GM18861 (cell line): ENCODE measurements around the gene MAFG.
"Not testable (repeated sequence)": the region's sequence is repeated elsewhere in the genome, so short reads cannot be mapped to it uniquely, and the experiment has no call there.

Experiments
- ATAC-seq: cut with Tn5 transposase; IDR thresholded peaks from one replicate; pipeline ENCODE4 v1.9.1; 2021; ENCODE audit not compliant: unreplicated experiment

The MAFG gene

GRCh38 chr17:81958633-81959342 lies 31.3 kb upstream of the MAFG start:
- no peak for ATAC-seq

DNA sequence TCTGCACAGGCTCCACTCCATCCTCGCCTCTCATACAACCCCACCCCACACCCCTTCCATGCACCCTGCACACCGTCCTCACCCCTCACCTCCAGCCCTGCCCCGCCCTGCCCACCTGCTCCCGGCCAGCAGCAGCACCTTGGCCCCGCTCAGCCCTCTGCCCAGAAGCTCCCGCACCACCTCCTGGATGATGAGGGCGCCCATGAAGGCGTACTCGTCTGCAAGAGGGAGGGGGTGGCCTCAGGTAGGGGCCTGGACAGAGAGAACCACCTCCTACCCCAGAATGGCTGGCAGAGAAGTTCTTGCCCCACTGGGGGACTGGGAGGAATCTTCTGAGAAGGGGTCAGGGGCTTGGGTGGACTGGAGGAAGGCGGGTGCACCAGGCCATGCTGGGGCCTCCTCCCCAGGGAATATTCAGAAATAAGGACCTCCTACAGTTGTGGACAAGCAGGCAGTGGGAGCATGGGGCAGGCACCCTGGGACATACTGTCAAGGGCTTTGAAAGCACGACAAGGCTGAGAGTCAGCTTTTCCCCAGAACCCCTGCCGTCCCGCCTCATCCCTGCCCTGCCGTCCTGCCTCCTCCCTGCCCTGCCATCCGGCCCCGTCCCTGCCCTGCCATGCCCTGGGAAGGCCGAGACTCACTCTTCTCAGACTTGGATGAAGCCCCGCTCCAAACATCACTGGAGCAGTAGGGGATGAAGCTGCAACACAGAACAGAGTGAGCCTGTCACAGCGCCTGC lies 30.3 kb upstream of the MAFG start:
- no peak for ATAC-seq

DNA sequence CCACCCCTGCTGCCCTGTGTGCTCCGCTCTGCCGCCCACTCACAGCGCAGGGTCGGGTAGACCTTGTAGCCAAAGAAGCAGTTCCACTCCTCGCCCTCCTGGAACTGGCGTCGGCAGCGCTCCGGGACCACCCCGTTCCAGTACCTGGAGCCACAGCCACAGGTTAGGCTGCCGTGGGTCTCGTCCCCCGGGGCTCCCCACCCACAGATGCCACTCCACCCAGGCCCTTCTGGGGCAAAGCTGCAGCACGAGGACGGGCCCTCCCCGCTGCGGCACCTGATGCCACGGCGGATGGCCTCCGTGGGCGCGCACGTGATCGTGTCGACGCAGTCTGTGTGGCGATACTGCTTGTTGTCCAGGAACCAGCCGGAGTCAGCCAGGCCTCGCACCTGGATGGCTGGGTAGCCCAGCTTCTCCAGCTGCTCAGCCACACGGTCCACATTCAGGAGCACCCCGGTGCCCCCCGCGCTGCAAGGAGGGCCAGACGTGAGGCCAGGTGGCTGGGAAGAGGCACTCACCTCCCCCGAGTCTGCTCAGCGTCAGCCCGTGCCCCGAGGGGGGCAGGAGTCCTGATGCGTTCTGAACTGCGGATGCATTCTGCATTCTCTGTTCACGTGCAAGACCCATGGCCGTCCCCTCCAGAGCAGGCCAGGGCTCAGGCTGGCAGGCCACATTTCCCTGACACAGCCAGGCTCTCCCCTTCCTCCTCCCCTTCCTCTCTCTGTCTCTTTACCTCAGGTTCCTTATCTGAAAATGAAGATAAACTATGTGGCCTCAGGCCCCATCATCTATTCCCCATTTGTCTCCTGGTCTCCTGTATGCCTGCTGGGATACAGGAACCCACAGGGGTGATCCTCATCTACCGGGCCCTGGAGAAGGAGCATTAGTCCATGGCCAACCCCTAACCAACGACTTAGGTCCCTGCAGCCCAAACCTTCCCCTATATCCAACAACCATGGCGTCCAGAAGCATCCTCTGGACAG lies 29.4 kb upstream of the MAFG start:
- ATAC-seq = no peak

DNA sequence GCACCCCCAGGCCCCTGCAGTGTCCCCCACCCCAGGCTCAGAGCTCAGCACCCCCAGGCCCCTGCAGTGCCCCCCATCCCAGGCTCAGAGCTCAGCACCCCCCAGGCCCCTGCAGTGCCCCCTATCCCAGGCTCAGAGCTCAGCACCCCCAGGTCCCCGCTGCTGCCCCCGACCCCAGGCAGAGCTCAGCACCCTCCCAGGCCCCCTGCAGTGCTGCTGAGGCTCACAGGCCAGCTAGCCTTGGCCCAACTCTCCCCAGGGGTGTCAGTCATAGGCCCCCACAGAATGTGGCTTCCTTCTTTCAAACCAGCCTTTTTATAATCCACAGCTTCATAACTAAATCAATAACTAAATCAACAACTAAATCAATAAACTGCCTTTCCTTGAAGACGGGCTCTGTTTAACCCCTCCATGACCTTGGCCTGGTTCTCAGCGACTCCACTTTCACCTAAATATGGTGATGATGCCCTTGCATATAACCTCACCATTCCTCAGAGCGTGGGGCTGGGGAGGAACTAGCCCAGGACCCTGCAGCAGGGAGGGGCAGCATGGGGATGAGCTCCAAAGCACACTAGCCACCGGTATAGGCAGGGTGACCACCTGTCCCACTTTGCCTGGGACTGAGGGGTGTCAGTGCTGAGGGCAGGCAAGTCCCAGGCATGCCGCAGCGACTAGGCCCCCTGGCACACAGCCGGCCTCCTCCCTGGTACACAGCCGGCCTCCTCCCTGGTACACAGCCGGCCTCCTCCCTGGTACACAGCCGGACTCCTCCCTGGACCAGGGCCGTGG lies 28.4 kb upstream of the MAFG start:
- ATAC-seq = no peak

DNA sequence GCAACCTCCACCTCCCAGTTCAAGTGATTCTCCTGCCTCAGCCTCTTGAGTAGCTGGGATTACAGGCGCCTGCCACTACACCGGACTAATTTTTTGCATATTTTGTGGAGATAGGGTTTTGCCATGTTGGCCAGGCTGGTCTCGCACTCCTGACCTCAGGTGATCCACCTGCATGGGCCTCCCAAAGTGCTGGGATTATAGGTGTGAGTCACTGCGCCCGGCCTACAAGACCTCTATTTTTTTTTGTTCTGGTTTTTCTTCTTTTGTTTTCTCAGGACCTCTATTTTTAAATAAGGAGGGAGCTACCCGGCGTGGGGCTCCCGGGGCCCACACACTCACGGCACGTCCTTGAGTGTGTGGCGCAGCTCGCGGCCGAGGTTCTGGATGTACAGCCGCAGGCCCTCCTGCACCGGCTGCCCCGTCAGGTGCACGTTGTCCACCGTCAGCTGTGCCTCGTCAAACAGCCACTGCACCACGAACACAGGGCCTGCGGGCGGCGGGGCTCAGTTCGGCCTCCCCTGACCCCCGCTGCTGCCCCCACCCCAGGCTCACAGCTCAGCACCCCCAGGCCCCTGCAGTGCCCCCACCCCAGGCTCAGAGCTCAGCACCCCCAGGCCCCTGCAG lies 27.6 kb upstream of the MAFG start:
- no peak for ATAC-seq

GRCh38 chr17:81954131-81955057 lies 26.9 kb upstream of the MAFG start:
- no peak for ATAC-seq

DNA sequence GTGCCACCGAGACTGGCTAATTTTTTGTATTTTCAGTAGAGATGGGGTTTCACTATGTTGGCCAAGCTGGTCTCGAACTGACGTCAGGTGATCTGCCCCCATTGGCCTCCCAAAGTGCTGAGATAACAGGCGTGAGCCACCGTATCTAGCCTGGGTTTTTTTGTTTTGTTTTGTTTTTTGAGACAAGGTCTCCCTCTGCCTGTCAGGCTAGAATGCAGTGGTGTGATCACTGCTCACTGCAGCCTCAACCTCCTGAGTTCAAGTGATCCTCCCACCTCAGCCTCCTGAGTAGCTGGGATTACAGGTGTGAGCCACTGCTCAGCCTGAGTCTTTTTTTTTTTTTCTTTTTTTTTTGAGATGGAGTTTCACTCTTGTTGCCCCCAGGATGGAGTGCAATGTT lies 25.9 kb upstream of the MAFG start:
- ATAC-seq = not testable (repeated sequence)

GRCh38 chr17:81952792-81953228 lies 25.3 kb upstream of the MAFG start:
- ATAC-seq = no peak

GRCh38 chr17:81951785-81952684 lies 24.5 kb upstream of the MAFG start:
- no peak for ATAC-seq

GRCh38 chr17:81950501-81950900 lies 23.0 kb upstream of the MAFG start:
- ATAC-seq = no peak

DNA sequence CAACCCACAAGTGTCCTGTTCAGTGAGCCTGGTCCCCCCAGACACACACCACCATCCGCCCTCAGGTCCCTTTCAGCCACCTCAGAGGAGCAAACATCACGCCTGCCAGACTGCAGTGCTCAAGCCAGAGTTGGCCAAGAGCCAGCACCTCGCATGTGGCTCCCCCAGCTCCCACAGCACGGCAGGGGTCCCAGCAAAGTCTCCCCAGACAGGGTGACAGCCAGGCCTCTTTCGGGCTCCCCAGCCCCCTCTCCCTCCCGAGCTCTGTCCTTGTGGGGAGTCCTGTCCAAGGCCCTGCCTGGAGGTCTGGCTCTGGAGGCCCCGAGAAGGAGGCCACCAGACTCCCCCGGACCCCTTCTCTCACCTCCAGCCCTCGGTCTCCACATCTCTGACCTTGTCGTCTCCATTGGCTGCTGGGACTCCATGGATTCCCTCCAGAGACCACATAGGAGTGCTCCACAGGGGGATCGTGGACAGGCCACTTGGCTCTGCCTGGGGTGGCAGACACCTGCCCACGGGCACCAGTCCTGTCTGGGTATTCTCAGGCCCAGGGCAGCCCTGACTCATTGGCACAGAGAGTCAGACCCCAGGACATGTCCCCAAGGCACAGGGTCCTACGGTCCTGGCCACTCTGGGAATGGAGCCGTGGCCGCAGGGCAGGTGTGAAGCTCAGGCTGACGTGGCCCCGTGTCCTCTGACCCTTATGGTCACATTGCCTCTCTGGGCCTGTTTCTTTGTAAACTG lies 21.3 kb upstream of the MAFG start:
- no peak for ATAC-seq

GRCh38 chr17:81947189-81947588 lies 19.7 kb upstream of the MAFG start, which contains the start of gene MYADML2:
Gene MYADML2, minus strand, starts transcription at chr17:81947233. Its CDS starts 5,492 bp downstream, at chr17:81941741.
- no peak for ATAC-seq

DNA sequence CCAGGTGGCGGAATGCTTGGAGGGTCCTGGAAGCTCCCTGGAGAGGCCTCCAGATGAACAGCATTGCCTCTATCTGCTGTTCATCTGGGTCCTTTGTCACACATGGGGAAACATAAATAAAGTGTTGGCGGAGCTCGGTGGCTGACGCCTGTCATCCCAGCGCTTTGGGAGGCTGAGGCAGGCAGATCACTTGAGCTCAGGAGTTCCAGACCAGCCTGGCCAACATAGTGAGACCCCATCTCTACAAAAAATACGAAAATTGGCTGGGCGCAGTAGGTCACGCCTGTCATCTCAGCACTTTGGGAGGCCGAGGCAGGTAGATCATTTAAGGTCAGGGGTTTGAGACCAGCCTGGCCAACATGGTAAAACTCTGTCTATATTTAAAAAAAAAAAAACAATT lies 17.3 kb upstream of the MAFG start:
- no peak for ATAC-seq

GRCh38 chr17:81942167-81942553 lies 14.6 kb upstream of the MAFG start:
- no peak for ATAC-seq

DNA sequence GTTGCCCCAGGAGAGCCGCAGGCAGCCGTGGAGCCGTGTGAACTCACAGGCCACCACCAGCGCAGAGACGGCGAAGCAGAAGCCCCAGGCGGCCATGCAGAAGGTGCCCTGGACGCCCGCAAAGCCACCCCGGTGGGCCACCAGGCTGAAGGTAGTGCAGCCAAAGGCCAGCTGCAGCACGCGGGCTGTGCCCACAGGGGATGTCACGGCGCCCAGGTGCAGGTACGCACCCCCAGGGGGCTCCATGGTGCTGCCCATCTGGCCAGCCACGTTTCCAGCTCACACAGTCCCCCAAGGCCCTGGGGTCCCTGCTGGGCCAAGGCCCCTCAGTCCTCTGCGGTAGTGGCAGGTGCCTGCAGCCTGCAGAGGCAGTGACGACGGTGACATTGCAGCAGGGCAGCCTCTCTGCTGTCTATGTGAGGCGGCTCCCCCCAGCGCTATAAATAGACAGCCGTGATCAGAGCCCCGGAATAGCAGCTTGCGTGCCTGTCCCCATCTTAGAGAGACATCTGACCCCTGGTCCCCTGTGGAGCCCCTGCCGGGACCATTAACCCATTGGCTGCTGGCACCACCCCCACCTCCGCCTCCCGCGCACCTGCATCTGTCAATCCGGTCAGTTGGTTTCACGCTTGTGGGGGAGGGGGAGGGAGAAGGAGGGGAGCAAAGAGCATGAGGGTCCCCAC lies 14.1 kb upstream of the MAFG start:
- no peak for ATAC-seq

- no peak for ATAC-seq
Measured at GRCh38 chr17:81940538-81941483, 13.3 kb upstream of the MAFG start.
